SJSA1 (cell line): ENCODE measurements around the gene SYTL2. TPM values are rescaled to one million over a fixed set of nuclear protein-coding genes. Genes with fewer than 3 reads are reported as not detected.

Experiments
- DNase-seq, 2 experiments: peaks; one replicate each; pipeline ENCODE4 v3.0.0-alpha.2; 2015 to 2020; ENCODE audit warnings: low spot score in 2 of 2, low read depth in 1 of 2
- H3K27ac ChIP-seq: fragments of 250-450 bp; sonication (Bioruptor Pico); 2 replicates; pipeline ENCODE4 v1.5.1; 2020; ENCODE audit warnings: mild to moderate bottlenecking, moderate library complexity
- H3K27me3 ChIP-seq: fragments of 250-450 bp; sonication (Bioruptor Pico); replicated peaks from 2 replicates; pipeline ENCODE4 v1.5.1; 2020; ENCODE audit warnings: mild to moderate bottlenecking, moderate library complexity
- H3K36me3 ChIP-seq: fragments of 250-450 bp; sonication (Bioruptor Pico); 2 replicates; pipeline ENCODE4 v1.5.1; 2020; ENCODE audit warnings: mild to moderate bottlenecking
- H3K4me1 ChIP-seq: fragments of 250-450 bp; sonication (Bioruptor Pico); replicated peaks from 2 replicates; pipeline ENCODE4 v1.6.1; 2021; ENCODE audit warnings: mild to moderate bottlenecking
- H3K4me3 ChIP-seq: fragments of 250-450 bp; sonication (Bioruptor Pico); 2 replicates; pipeline ENCODE4 v1.5.1; 2020; ENCODE audit warnings: mild to moderate bottlenecking
- H3K9me3 ChIP-seq: fragments of 250-450 bp; sonication (Bioruptor Pico); replicated peaks from 2 replicates; pipeline ENCODE4 v1.5.1; 2020; ENCODE audit warnings: mild to moderate bottlenecking
- total RNA-seq: library from RNA; depleted of rRNA; stranded (reverse); fragments of >200 nt; shearing (Covaris generic); gene quantifications from 2 replicates; pipeline ENCODE4 v1.2.3, GENCODE V29; 2014

Gene SYTL2
- total RNA-seq, 1 experiment from 2014 or later: 4.9 TPM

- Histone ChIP-seq H3K4me1 (no peaks in the 10 kb centered on the region), H3K27ac (no peak overlapping the region), H3K27me3 (no peaks in the 10 kb centered on the region), H3K9me3 (no peaks in the 10 kb centered on the region), H3K36me3 (no peaks in the 10 kb centered on the region), H3K4me3 (no peak overlapping the region)
- no peak for DNase-seq
Observed at GRCh38 chr11:85774256-85775101, 36.5 kb downstream of the SYTL2 start.

DNA sequence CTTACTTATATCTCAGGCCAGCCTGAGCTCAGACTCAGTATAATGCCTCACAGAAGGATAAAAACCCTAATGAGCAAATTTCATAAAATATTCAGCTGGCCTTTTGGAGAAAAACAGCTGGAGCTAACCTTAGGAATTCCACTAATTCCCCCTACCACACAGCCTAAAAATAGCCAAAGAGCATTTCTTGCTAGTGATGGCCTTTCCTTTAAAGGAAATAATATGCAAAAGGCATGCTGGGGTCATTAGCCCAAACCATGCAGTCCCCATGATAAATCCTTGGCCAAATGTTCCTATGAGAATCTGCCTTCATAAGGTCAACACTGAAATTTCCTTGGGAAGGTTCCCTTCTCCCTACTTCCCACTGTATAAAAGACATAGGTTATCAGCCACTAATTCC, 38.2 kb downstream of the SYTL2 start:
- Histone ChIP-seq H3K36me3 (no peaks in the 10 kb centered on the region), H3K27me3 (no peaks in the 10 kb centered on the region), H3K4me3 (no peak overlapping the region), H3K4me1 (no peaks in the 10 kb centered on the region), H3K9me3 (no peaks in the 10 kb centered on the region), H3K27ac (no peak overlapping the region)
- no peak for DNase-seq

DNA sequence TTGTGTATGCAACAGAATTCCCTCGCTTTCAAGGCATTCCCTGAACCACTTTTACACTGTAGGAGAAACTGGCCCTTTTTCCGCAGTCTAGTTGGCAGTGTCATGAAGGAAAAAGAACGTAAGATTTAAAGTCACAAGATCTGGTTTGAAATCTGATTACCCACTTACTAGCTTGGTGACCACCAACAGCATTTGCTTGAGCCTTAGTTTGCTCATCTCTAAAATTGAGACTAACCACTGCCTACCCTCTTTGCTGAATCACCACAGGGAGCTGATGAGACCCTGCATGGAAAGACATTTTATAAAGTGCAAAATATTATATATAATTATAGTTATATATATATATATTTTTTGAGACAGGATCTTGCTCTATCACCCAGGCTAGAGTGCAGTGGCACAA, 39.4 kb downstream of the SYTL2 start:
- no peaks in the 10 kb centered on the region for H3K4me1 ChIP-seq

DNA sequence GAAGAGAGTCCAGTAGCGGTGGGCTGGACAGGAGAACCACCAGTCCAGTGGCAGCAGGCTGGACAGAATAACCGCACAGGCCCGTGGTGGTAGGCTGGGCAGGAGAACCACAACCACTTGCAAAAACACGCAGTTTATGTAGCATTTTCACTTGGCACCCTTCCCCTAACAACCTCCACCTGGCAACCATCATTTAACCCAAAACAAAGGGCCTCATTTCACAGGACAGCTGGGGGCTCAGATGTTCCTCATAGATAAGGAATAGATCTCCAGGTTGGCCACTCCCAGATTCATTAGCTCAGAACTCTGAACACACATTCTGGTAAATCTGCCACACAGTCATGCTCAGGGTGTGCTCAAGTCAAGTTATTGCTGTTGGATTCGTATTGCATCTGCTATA, 41.2 kb downstream of the SYTL2 start:
- H3K4me1 ChIP-seq: no peaks in the 10 kb centered on the region
- no peaks in the 10 kb centered on the region for H3K27me3 ChIP-seq
- H3K4me3 ChIP-seq: no peak overlapping the region
- H3K36me3 ChIP-seq: no peaks in the 10 kb centered on the region
- H3K27ac ChIP-seq: no peak overlapping the region
- no peak for DNase-seq
- H3K9me3 ChIP-seq: no peaks in the 10 kb centered on the region

More for the DNA sequence above, 39.4 kb downstream of the SYTL2 start:
- Histone ChIP-seq H3K27me3 (no peaks in the 10 kb centered on the region), H3K36me3 (no peaks in the 10 kb centered on the region), H3K27ac (no peak overlapping the region), H3K4me3 (no peak overlapping the region), H3K9me3 (no peaks in the 10 kb centered on the region)
- no peak for DNase-seq

DNA sequence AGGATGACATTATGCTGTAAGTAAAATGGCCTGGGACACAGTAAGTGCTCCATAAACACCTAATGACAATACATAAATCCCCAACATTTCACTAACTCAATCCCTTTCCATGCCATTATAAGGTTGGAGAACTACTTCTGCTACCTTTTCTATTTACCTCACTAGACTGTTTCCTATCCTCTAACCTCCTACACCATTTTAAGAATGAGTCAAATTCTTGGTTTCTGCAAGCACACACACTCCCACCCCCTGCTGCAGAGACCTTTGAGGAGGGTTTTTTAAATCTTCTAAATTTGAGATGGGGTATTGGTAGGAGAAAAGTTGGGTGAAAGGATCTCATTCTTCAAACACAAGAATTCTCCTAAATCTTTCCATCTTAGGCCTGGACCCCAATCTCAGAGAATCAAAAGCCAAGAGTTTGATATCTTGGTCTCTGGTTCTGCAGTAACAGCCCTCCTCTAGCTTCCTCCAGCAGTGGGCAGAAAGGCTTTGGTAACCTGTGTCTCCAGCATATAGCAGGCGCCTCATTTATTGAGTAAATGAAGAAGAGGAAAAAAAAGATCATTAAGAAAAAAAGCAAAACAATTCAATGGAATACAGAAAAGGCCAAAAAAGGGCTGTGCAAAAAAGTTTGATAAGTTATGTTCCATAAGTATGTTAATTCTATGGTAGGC, 42.3 kb downstream of the SYTL2 start:
- no peak for DNase-seq
- Histone ChIP-seq H3K4me3 (no peak overlapping the region), H3K9me3 (no peaks in the 10 kb centered on the region), H3K27ac (no peak overlapping the region), H3K27me3 (no peaks in the 10 kb centered on the region), H3K4me1 (no peaks in the 10 kb centered on the region), H3K36me3 (no peaks in the 10 kb centered on the region)

DNA sequence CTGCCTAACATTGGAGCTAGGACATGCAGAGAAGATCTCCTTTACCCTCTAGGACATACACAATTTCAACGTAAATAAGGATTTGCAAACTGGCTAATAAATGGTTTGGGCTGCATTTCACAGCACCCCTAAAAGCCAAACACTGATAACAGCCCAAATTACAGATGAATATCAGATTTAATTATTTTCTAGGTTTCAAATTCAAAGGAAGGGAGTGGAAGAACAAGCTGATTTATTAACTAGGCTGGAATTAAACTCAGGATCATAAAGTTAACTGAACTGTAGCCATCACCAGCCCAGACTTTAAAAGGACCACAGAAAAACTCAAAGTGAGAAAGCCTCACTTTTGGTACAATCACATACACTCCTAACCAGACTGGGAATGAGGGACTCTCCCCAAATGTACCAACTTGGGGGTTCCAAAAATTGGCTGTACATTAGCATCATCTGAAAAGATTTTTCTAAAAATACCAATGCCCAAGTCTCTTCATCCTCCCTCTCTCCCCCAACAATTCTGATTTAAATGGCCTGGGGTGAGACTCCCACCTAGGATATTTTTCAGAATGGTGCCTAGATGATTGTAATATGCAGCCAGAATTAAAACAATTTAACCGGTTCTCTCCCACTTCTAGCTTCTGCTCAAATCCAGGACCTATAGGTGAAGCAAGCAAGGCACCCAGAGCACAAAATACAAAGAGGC, 43.5 kb downstream of the SYTL2 start:
- H3K27ac ChIP-seq: no peak overlapping the region
- H3K4me3 ChIP-seq: no peak overlapping the region
- no peaks in the 10 kb centered on the region for H3K4me1 ChIP-seq
- no peaks in the 10 kb centered on the region for H3K9me3 ChIP-seq
- no peak for DNase-seq
- H3K27me3 ChIP-seq: no peaks in the 10 kb centered on the region
- H3K36me3 ChIP-seq: no peaks in the 10 kb centered on the region

DNA sequence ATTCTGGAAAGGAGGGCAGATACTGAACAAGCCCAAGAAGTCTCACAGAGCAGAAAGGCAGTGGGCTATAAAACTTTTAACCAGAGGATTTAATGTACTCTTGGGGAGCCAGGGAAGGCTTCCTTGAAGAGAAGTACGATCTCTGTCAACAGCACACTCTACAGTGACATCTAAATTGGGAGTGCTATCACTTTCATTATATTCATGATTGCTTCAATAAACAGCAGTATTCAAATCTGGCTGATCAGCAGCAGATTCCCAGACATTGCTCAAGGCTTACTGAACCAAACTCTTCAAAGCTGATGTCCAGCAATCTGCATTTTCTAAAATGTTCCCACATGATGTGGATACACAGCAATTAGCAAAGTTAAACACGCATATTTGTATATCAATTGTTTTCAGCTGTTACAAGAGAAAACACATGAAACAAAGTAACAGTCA, 44.2 kb downstream of the SYTL2 start:
- H3K4me1 ChIP-seq: no peaks in the 10 kb centered on the region
- DNase-seq: no peak
- H3K9me3 ChIP-seq: no peaks in the 10 kb centered on the region
- no peaks in the 10 kb centered on the region for H3K36me3 ChIP-seq
- no peaks in the 10 kb centered on the region for H3K27me3 ChIP-seq
- H3K27ac ChIP-seq: no peak overlapping the region
- no peak overlapping the region for H3K4me3 ChIP-seq

DNA sequence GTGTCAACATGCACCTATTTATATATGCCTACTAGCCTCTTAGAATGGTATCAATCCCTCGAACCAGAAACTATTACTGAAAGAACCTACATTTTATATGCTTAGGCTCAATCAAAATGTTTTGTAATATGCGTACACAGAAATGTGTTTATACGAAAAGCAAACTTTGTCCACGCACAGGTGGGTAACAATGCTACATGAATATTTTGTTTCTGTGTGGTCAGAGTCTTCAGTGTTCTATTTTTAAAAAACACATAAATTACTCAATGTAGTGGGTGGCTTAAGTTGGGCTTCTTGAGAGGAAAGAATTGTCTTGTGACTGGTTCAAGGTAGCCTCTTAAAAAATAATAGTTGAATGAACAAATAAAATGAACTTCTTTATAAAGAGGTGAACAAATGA, 46.1 kb downstream of the SYTL2 start:
- H3K27ac ChIP-seq: no peak overlapping the region
- H3K4me3 ChIP-seq: no peak overlapping the region
- no peaks in the 10 kb centered on the region for H3K27me3 ChIP-seq
- no peaks in the 10 kb centered on the region for H3K9me3 ChIP-seq
- no peak for DNase-seq
- H3K4me1 ChIP-seq: no peaks in the 10 kb centered on the region
- no peaks in the 10 kb centered on the region for H3K36me3 ChIP-seq

- no peak for DNase-seq
- Histone ChIP-seq H3K27me3 (no peaks in the 10 kb centered on the region), H3K4me3 (no peak overlapping the region), H3K4me1 (no peaks in the 10 kb centered on the region), H3K36me3 (no peaks in the 10 kb centered on the region), H3K27ac (no peak overlapping the region), H3K9me3 (no peaks in the 10 kb centered on the region)
Observed at GRCh38 chr11:85762226-85762625, 48.7 kb downstream of the SYTL2 start.

DNA sequence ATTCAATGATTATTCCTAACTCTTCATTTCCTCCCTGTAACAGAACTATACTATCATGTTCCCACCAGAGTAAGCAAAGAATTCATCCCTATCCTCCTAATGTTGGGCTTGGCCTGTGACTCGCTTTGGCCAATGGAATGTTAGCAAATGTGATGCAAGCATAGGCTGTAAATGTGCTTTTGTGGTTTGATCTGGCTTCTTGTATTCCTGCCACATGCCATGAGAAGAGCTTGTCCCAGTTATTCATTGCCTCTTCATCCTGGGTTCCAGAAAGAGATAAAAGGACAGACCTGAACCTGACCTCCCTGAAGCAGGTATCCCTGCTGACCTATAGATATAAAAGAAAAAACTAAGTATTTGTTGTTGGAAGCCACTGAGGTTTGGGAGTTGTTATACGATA, 51.0 kb downstream of the SYTL2 start:
- no peak overlapping the region for H3K27ac ChIP-seq
- no peaks in the 10 kb centered on the region for H3K4me1 ChIP-seq
- DNase-seq: no peak
- H3K9me3 ChIP-seq: no peaks in the 10 kb centered on the region
- no peaks in the 10 kb centered on the region for H3K27me3 ChIP-seq
- H3K36me3 ChIP-seq: no peaks in the 10 kb centered on the region
- H3K4me3 ChIP-seq: no peak overlapping the region

GRCh38 chr11:85758480-85759039, 52.4 kb downstream of the SYTL2 start:
- H3K27ac ChIP-seq: no peak overlapping the region
- H3K4me1 ChIP-seq: no peaks in the 10 kb centered on the region
- no peak for DNase-seq
- H3K9me3 ChIP-seq: no peaks in the 10 kb centered on the region
- H3K36me3 ChIP-seq: no peaks in the 10 kb centered on the region
- H3K4me3 ChIP-seq: no peak overlapping the region
- no peaks in the 10 kb centered on the region for H3K27me3 ChIP-seq

DNA sequence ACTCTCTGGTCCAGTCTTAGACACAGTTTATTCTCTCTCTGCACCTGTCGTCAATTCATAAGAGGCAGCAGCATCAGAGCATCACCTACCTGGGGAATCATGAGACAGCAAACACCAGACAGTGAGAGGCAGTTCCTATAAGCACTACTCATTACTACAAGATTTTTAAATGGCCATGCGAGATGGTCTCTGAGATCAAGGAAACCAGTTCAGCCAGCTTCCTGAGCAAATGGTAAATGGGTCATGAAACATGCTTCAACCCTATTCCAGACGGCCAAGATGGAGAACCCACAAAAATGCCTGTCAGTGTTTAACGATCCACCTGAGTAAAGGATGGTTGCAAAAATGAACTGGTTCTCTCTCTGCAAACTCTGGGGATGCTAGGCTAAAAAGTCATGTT, 52.9 kb downstream of the SYTL2 start:
- no peaks in the 10 kb centered on the region for H3K36me3 ChIP-seq
- no peak overlapping the region for H3K4me3 ChIP-seq
- H3K27ac ChIP-seq: no peak overlapping the region
- no peaks in the 10 kb centered on the region for H3K4me1 ChIP-seq
- no peaks in the 10 kb centered on the region for H3K27me3 ChIP-seq
- DNase-seq: no peak
- H3K9me3 ChIP-seq: no peaks in the 10 kb centered on the region

GRCh38 chr11:85756401-85757200, 54.3 kb downstream of the SYTL2 start:
- H3K27me3 ChIP-seq: no peaks in the 10 kb centered on the region
- H3K4me1 ChIP-seq: no peaks in the 10 kb centered on the region
- no peak for DNase-seq
- no peaks in the 10 kb centered on the region for H3K36me3 ChIP-seq
- H3K4me3 ChIP-seq: no peak overlapping the region
- no peaks in the 10 kb centered on the region for H3K9me3 ChIP-seq
- H3K27ac ChIP-seq: no peak overlapping the region
